HG03457 (cell line): Measurements from ENCODE around the gene TMEM126B.
"Not testable (repeated sequence)": the region's sequence is repeated elsewhere in the genome, so short reads cannot be mapped to it uniquely, and the experiment has no call there.

Experiments
- ATAC-seq: cut with Tn5 transposase; IDR thresholded peaks from one replicate; pipeline ENCODE4 v1.9.1; 2021; ENCODE audit warnings: moderate number of reproducible peaks; ENCODE audit not compliant: unreplicated experiment

Gene TMEM126B

DNA sequence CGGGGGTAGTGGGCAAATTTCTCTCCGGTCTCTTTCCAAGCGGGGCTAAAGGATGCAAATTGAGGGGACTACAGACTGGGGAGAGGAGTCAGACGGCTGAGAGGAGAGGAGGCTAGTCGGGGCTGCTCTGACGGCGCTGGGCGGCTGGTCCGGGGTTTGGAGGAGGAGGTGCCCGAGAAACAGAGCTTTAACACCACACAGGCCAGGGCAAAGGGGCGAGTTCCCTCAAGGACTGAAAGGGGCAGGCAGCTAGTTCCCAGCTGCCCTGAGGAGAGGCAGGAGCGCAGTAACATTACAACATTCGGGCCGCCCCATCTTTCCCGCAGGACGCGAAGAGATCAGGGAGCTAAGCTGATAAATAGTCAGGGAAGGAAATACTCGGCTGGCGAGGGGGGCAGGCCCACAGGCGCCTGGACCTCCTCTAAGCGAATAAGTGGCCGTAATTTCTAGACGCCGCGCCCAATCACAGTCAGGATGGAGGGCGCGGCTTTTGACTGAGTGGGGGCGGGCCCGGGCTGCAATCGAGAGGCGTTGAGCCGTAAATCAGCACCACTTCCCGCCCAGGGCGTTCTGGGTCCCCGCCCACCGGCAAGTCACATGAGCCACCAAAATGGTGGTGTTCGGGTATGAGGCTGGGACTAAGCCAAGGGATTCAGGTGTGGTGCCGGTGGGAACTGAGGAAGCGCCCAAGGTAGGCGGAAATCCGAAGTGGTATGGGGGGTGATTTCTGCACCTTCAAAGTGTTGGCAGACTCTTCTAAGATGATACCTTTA is at the start of gene TMEM126B:
TSS of gene TMEM126B (plus strand) at position 596 of the 773 bp plus-strand sequence. CDS start at position 611, 15 bp downstream.
- ATAC-seq, result peak; percentile 100

DNA sequence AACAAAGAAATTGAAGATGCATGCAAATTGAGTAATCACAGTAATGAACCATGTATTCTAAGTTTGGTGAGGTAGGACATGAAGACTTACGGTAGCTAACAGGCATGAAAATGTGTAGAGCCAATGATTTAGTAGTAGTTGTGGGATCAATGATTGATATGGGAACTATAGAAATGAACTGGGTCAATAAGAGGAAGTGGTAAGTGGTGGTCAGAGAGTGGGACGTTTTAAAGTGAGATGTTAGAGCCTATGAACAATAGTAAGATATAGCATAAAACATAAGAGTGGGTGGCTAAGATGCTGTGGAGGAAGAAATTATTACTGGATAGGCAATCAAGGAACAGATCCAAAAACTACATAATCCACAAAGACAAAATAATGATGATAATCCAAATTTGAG is 46.3 kb upstream of the TMEM126B start:
- ATAC-seq, result no peak

DNA sequence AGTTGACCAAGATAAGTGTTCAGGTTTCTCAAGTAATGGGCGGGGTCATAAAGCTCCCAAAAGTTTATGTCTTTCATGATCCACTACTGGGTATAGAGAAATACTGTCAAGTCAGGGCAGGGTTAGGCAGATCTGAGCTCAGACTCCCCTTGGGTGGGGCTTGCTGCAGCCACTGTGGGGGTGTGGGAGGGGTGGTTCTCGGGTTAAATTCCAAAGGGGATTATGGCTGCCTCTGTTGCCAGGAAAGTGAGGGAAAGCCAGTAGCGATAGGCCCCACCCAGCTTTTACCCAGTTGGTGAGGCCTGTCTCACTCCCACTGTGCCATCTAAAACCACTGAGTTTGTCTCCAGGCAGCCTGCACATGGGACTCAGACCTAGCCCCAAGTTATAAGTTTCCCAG is 39.0 kb upstream of the TMEM126B start:
- ATAC-seq, result no peak

DNA sequence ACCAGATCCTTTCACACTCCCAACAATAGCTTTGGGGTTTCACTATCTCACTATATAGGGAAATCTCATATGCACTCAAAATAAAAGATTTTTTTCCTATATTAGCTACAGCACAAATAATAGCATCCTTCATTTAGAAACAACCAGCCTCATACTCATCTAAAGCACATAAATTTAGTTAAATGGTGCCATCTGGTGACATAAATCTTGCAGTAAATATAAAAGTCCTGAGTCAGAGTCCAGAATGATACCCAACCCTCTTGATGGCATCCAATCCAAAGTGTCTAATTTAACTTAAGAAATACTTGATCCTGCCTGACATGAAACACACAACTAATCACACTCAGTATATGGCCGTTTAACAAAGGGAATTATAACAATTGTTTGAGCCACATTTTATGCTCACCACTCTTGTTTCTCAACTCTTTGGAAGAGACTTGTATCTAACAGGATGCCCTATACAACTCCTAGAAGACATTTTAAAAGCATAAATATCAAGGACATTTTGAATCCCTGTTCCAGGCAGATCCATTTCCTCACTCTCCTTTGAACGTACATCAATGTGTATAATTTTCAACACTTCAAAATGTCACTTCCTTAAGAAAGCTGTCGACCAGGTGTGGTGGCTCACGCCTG is 37.4 kb upstream of the TMEM126B start:
- no peak for ATAC-seq

DNA sequence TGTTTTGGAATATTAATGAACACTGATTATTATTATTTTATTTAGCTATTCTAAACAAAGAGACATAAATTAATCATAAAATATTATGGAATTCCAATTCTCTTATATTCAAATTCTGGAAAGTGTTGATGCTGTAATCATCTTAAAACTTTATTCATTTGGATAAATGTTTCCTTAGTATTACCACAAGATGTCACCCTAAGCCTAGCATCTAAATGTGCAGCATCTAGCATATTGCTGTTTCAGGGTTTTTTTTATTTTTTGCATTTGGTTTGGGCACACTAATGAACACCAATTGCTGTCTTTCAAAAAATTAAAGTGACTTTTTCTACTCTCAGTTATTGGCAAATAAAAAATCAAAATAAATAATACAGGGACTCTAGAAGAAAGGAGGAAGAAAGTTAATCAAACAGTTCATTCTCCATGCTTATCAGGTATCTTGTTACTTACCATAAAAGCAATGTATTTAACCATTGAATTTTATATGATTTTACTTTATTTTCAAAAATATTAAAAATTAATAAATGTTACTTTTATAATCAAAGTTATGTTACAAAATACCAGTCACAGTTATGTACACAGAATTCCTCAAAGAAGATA is 33.0 kb upstream of the TMEM126B start:
- ATAC-seq, result no peak

DNA sequence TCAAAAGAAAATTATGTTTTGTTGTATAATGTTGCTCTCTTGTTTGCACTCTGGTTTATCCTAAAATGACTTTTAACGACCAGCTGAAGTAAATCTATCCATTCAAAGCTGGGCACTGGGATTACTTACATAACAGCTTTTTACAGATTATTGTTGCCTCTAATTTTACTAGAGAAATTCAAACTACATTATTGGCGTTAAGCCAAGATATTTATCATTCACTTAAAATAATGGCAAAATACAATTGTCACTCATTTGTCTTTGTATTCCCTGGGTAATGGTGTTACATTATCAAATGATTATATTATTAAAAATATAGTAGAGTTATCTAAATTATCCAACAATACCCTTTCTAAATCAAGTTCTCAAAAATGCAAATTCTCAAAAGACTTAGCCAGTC is 31.5 kb upstream of the TMEM126B start:
- ATAC-seq, result no peak

DNA sequence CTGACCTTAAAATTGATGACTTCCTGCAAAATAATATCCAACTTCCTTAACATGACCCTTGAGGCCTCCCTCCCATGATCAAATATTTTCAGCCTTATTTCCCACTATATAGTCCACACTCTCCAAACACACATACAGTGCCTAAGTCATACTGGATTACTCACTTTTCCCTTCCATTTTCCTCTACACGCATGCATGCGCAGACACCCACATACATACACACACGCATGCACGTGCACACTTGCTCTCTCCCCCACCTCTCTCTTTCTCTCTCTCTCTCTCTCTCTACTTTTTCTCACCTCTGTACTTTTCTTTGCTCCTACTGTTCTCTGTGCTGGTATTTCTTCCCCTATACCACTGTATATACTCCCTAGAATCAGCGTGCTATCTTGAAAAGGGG is 29.3 kb upstream of the TMEM126B start:
- no peak for ATAC-seq

DNA sequence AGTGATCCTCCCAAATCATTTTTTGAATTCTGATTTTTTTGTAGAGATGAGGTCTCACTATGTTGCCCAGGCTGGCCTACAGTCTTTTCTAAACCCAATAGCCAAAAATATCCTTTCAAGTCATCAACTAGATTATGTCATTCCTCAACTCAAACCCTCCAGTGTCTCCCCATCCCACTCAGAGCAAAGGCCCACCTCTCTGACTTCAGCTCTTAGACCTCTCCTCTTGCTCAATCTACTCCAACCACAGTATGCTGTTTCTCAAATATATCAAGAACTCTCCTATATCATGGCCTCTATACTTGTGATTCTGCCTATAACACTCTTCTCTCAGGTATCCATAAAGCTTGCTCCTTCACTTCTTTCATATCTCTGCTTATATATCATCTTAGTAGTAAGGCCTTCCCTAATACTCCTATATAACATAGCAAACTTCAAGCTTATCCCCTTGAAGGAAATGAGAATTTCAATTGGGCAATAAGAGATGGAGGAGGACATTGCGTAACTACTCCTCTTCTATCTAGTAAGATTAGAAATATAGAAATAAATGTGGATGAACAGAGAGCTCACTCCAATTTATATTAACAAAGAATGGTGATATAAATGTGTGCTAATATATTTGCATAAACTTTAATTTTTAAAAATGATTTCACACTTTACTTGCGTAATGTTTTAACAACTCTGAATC is 25.7 kb upstream of the TMEM126B start:
- no peak for ATAC-seq

DNA sequence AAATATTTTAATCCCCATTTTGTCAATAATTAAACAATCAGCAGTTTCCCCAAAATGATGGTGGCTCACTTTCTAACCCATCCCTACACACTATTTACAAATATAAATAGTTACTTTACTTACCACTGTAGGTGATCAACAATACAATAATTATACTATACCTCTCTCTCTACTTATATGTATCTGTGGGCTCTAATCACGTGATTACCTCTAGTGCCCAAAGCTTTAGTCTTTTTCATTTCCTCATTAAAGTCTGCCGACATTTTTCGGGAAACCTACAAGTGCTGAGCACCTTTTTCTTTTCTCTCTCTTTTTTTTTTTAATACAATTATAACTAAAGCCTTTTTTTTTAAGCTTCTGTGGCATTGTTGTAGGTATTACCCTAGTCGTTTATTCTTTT is 25.2 kb upstream of the TMEM126B start:
- no peak for ATAC-seq

DNA sequence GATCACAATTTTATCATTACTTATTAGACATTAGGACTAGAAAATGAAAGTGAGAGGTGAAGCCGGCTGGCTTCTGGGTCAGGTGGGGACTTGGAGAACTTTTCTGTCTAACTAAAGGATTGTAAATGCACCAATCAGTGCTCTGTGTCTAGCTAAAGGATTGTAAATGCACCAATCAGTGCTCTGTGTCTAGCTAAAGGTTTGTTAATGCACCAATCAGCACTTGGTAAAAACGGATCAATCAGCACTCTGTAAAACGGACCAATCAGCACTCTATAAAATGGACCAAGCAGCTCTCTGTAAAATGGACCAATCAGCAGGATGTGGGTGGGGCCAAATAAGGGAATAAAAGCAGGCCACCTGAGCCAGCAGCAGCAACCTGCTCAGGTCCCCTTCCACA is 22.2 kb upstream of the TMEM126B start:
- not testable (repeated sequence) for ATAC-seq

DNA sequence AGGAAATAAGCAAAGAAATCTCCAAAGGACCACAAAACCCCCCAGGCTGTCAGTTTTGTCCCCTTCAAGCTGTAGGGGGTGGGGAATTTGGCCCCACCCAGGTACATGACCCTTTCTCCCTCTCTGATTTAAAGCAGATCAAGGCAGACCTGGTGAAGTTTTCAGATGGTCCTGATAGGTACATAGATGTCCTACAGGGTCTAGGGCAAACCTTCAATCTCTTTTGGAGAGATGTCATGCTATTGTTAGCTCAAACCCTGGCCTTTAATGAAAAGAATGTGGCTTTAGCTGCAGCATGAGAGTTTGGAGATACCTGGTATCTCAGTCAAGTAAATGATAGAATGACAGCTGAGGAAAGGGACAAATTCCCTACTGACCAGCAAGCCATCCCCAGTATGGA is 19.8 kb upstream of the TMEM126B start:
- not testable (repeated sequence) for ATAC-seq

DNA sequence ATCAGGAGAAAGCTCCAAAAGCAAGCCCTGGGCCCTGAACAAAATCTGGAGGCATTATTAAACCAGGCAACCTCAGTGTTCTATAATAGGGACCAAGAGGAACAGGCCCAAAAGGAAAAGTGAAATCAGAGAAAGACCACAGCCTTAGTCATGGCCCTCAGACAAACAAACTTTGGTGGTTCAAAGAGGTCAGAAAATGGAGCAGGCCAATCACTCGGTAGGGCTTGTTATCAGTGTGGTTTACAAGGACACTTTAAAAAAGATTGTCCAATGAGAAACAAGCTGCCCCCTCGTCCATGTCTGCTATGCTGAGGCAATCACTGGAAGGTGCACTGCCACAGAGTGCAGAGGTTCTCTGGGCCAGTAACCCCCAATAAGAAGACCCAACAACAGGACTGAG is 19.1 kb upstream of the TMEM126B start:
- ATAC-seq, result not testable (repeated sequence)

DNA sequence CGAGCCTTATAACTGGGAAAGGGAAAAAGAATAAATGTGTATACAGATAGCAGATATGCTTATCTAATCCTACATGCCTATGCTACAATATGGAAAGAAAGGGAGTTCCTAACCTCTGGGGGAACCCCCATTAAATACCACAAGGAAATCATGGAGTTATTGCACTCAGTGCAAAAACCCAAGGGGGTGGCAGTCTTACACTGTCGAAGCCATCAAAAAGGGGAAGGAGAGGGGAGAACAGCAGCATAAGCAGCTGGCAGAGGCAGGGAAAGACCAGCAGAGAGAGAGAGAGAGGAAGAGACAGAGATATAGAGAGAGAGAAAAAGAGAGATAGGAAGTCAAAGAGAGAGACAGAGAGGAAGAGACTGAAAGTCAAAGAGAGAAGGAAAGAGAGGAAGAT is 16.8 kb upstream of the TMEM126B start:
- ATAC-seq, result not testable (repeated sequence)

DNA sequence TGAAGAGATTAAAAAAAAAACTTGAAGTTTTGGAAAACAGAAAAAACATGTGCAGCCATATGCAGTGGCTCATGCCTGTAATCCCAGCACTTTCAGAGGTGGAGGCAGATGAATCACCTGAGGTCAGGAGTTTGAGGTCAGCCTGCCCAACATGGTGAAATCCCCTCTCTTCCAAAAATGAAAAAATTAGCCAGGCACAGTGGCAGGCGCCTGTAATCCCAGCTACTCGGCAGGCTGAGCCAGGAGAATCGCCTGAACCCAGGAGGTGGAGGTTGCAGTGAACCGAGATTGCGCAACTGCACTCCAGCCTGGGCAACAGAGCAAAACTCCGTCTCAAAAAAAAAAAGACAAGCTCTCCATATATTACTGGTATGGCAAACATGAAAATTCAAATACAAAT is 8.9 kb upstream of the TMEM126B start:
- ATAC-seq, result no peak

DNA sequence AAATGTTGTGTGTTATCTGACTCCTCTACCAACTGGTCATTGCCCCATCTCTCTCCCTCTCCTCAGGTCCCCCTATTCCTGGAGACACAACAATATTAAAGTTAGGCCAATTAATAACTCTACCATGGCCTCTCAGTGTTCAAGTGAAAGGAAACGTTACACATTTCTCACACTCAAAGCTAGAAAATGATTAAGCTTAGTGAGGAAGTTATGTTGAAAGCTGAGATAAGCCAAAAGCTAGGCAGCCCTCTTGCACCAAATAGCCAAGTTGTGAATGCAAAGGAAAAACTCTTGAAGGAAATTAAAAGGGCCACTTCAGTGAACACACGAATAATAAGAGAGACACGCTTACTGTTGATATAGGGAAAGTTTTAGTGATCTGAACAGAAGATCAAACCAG is 8.1 kb upstream of the TMEM126B start:
- ATAC-seq, result no peak

DNA sequence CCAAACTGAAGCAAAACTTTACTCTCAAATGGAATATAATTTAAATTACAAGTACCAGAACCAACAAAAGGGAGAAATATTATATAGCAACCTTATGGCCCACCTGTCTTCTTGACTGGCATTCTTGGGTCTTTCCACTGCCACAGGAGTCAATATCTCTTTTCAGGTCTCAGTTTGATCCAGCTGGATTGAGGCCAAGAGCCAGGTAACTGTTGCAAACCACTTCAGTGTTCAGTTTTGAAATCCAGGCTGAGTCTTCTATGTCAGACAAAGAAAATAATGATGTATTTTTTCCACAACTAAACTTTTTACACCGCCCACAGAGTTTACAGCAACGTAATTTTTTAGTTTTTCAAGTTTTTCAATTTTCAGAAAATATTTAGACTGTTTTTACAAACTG is 1.9 kb upstream of the TMEM126B start:
- no peak for ATAC-seq

DNA sequence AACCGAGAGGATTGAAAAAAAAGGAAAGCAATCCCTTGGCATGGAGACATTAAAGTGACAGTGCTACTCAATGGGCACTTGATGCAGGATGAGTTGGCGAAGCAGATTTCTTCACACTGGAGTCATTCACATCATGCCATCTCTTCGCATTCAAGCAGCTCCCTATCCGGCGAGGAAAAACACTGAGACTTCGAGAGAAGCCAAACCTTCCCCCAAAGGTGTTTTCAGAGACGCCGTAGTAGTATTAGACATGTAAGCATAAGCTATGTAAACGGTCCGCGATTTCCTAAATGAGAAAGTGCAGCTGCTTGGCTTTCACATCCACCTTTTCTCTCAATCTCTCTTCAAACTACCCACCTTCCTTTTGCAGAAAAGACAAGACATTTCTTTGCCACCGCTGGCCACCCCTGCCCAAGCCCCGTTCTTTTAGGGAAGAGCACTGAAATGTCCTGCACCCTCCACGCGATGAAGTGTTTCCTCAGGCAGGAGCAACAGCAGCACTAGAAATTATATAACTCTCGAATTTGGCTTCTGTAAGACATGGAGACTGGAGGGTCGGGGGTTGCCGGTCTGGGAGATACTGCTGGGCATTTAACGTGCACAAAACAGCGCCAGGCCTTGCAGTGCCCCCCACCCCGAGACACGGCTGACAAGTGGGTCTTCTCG is 928 bp upstream of the TMEM126B start, which contains the start of gene DLG2:
TSS of gene DLG2 (minus strand) at position 13 of the 666 bp plus-strand sequence.
- ATAC-seq, result no peak

DNA sequence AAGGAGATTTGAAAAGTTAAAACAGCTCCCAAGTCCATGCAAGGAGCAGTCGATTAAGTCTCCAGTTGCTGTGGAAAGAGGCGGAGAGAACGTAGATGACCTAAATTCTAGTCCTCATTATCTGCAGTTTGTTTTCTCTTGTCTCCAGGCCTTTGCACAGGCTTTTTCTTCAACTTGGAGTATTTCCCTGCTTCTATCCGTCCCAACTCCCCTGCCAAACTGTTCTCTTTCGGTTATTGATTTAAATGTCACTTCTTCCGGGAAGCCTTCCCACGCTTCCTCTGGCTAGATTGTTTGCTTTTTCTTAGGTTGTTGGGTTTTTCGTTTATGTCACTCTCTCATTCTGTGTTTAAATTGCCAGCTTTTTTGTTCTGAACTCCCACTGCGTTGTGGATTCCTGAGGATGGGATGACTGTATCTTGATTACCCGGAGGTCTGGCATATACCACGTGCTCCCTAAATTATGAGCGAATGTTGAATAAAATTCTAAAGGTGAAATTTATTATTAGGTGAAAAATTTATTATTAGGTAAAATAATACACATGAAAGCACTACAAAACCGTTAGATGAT is 463 bp downstream of the TMEM126B start:
- ATAC-seq, result peak; percentile 1

DNA sequence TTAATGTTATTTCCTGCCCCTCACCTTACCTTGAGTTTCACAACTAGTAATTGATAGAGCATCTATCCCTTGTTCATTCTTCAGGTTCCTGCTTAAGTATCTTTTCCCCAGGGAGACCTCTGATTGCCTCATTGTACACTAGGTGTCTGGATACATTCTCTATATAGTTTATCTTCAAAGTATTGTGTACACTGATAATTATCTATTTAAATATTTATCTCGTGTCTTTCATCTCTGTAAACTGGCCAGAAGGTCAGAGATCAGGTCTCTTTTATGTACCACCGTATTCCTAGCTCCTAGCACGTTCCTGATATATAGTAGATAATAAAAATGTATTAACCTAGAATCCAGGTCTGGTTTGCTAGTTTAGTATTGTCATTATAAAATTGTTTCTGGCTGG is 6.4 kb downstream of the TMEM126B start:
- no peak for ATAC-seq

DNA sequence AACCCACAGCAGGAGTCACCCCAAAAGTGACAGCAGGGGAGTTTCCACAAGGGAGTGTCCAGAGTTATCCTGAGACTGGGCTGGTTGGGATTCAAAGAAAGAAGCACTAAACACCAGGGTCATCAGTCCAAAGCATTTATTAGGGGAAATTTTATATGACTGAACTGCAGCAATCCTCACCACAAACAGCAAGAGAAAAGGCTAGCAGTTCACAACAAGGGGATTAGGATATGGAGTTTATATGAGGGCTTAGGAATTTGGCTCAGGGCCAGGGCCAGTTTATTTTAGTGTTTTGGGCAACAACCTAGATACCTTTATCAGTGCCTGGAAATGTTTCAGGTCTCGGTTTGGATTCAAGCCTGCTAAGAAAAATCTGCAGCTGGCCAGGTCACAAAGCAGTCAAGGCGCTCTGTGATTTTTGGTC is 14.8 kb downstream of the TMEM126B start:
- ATAC-seq, result no peak

DNA sequence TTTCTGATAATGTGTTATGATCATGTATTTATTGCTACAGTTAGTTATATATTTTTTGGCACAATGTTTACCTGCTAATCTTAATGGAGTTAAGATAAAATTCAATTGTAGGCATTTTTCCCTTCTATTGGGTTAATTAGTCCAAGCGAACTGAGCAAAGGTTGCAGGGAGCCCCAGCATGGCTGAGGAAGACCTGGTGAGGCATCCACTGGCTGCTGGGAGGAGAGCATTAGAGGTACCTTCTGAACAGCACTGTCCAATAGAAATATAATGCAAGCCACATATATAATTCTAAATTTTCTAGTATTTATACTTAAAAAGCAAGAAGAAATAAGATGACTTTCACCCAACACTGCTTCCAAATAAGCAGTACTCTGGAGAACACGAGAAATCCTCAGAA is 18.7 kb downstream of the TMEM126B start:
- ATAC-seq, result no peak
